Trophoblast cell (in vitro differentiated cells and primary cell): ENCODE measurements around the gene CD37.

Experiments
- DNase-seq, 2 donors: peaks; one replicate each; pipeline ENCODE4 v3.0.0-alpha.2; 2016
- H2AFZ ChIP-seq: 2 replicates; pipeline ENCODE4 v1.6.1; 2013; ENCODE audit warnings: low read length, moderate library complexity, mild to moderate bottlenecking; ENCODE audit not compliant: insufficient read depth, poor library complexity
- H2AK5ac ChIP-seq: 2 replicates; pipeline ENCODE4 v1.6.1; 2013; ENCODE audit warnings: mild to moderate bottlenecking, low read length
- H2BK120ac ChIP-seq: 2 replicates; pipeline ENCODE4 v1.6.1; 2013; ENCODE audit warnings: low read length, mild to moderate bottlenecking, moderate library complexity; ENCODE audit not compliant: insufficient read depth, poor library complexity
- H2BK12ac ChIP-seq: 2 replicates; pipeline ENCODE4 v1.6.1; 2013; ENCODE audit warnings: mild to moderate bottlenecking, low read length, moderate library complexity
- H2BK5ac ChIP-seq: 2 replicates; pipeline ENCODE4 v1.6.1; 2013; ENCODE audit warnings: low read length, low read depth, moderate library complexity, mild to moderate bottlenecking; ENCODE audit not compliant: poor library complexity
- H3K14ac ChIP-seq: 2 replicates; pipeline ENCODE4 v1.6.1; 2013; ENCODE audit warnings: mild to moderate bottlenecking, low read length
- H3K18ac ChIP-seq: 2 replicates; pipeline ENCODE4 v1.6.1; 2013; ENCODE audit warnings: mild to moderate bottlenecking, low read length
- H3K23ac ChIP-seq: 2 replicates; pipeline ENCODE4 v1.6.1; 2013; ENCODE audit warnings: low read length
- H3K27ac ChIP-seq: 2 replicates; pipeline ENCODE4 v1.5.1; 2013; ENCODE audit warnings: low read depth, mild to moderate bottlenecking, inconsistent platforms, low read length, moderate library complexity
- H3K27me3 ChIP-seq: 2 replicates; pipeline ENCODE4 v1.6.1; 2013; ENCODE audit warnings: inconsistent platforms, mild to moderate bottlenecking, low read length, moderate library complexity; ENCODE audit not compliant: insufficient read depth
- H3K36me3 ChIP-seq, 2 experiments: 1 replicate in 1 of 2; 2 replicates in 1 of 2; pipeline ENCODE4 v1.6.1; 2013; ENCODE audit warnings: low read length in 2 of 2, mild to moderate bottlenecking in 2 of 2, moderate library complexity in 1 of 2; ENCODE audit not compliant: insufficient read depth in 2 of 2, control insufficient read depth in 1 of 2
- H3K4ac ChIP-seq: 2 replicates; pipeline ENCODE4 v1.6.1; 2013; ENCODE audit warnings: low read depth, mild to moderate bottlenecking, low read length, moderate library complexity
- H3K4me1 ChIP-seq, 2 experiments: 1 replicate in 1 of 2; 2 replicates in 1 of 2; pipeline ENCODE4 v1.6.1; 2013; ENCODE audit warnings: low read length in 2 of 2, mild to moderate bottlenecking in 2 of 2, moderate library complexity in 1 of 2; ENCODE audit not compliant: insufficient read depth in 2 of 2, control insufficient read depth in 1 of 2
- H3K4me2 ChIP-seq: 2 replicates; pipeline ENCODE4 v1.6.1; 2013; ENCODE audit warnings: inconsistent platforms, mild to moderate bottlenecking, low read length, moderate library complexity
- H3K4me3 ChIP-seq: 2 replicates; pipeline ENCODE4 v1.5.1; 2013; ENCODE audit warnings: mild to moderate bottlenecking, low read depth, low read length, inconsistent platforms
- H3K79me1 ChIP-seq: one replicate; pipeline ENCODE4 v1.6.1; 2013; ENCODE audit warnings: low read length
- H3K79me2 ChIP-seq: 2 replicates; pipeline ENCODE4 v1.6.1; 2013; ENCODE audit warnings: low read length, mild to moderate bottlenecking; ENCODE audit not compliant: control insufficient read depth, insufficient read depth, poor library complexity
- H3K9ac ChIP-seq: 2 replicates; pipeline ENCODE4 v1.6.1; 2013; ENCODE audit warnings: mild to moderate bottlenecking, low read length
- H3K9me3 ChIP-seq: 2 replicates; pipeline ENCODE4 v1.6.1; 2013; ENCODE audit warnings: low read depth, mild to moderate bottlenecking, control low read depth, inconsistent platforms, low read length; ENCODE audit not compliant: insufficient read depth
- H4K12ac ChIP-seq: 2 replicates; pipeline ENCODE4 v1.6.1; 2013; ENCODE audit warnings: low read depth, mild to moderate bottlenecking, low read length, moderate library complexity
- H4K8ac ChIP-seq: 2 replicates; pipeline ENCODE4 v1.6.1; 2013; ENCODE audit warnings: low read depth, mild to moderate bottlenecking, low read length, moderate library complexity
- H4K91ac ChIP-seq: one replicate; pipeline ENCODE4 v1.6.1; 2013; ENCODE audit warnings: low read depth, mild to moderate bottlenecking, low read length, moderate library complexity
- WGBS: extraction: QIAGEN DNeasy Blood & Tissue Kit; methylation state at CpG from one replicate; pipeline ENCODE4 v1.1.7; 2013; ENCODE audit warnings: missing lambda C conversion rate; ENCODE audit not compliant: insufficient read length, insufficient coverage; ENCODE audit errors: extremely low coverage; 5-methylcytosine and 5-hydroxymethylcytosine counted together

Gene CD37

DNA sequence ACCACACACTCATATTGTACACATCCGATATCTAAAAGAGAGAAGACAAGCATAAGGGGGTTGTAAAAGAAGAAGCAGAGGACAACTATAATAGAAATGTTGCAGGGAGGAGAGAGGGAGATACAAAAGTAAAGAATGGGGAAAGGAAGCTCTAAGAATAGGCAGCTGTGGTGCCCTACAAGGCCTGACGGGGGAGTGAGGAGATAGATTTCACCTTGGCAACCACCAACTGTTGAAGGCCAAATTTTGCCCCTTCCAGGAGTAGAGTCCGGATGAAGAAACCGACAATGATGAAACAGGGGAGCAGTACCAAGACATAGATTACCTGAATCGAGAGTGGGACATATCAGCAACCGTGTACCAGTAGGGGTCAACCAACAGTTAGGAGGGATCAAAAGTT is 26.1 kb upstream of the CD37 start:
- H3K36me3 ChIP-seq, result peaks cover 14 to 17% of the 10 kb centered on the region in 2 experiments
- no peak for DNase-seq
- H3K27ac ChIP-seq, result no peak overlapping the region
- H3K9ac ChIP-seq, result no peak overlapping the region
- H4K12ac ChIP-seq, result no peak overlapping the region
- H3K27me3 ChIP-seq, result no peaks in the 10 kb centered on the region
- H3K4me3 ChIP-seq, result no peak overlapping the region
- no peak overlapping the region for H2BK120ac ChIP-seq
- H3K18ac ChIP-seq, result no peak overlapping the region
- no peak overlapping the region for H3K23ac ChIP-seq
- no peak overlapping the region for H2BK5ac ChIP-seq
- WGBS, result no CpG with 5 or more reads among the region's 6 CpGs
- H2AK5ac ChIP-seq, result no peak overlapping the region
- H3K14ac ChIP-seq, result no peak overlapping the region
- H3K79me2 ChIP-seq, result no peaks in the 10 kb centered on the region
- no peaks in the 10 kb centered on the region for H3K4me1 ChIP-seq
- no peak overlapping the region for H4K91ac ChIP-seq
- no peak overlapping the region for H2BK12ac ChIP-seq
- H3K4ac ChIP-seq, result no peak overlapping the region
- H3K79me1 ChIP-seq, result no peaks in the 10 kb centered on the region
- no peak overlapping the region for H2AFZ ChIP-seq
- no peak overlapping the region for H3K4me2 ChIP-seq
- H3K9me3 ChIP-seq, result peaks cover 5% of the 10 kb centered on the region
- H4K8ac ChIP-seq, result no peak overlapping the region

DNA sequence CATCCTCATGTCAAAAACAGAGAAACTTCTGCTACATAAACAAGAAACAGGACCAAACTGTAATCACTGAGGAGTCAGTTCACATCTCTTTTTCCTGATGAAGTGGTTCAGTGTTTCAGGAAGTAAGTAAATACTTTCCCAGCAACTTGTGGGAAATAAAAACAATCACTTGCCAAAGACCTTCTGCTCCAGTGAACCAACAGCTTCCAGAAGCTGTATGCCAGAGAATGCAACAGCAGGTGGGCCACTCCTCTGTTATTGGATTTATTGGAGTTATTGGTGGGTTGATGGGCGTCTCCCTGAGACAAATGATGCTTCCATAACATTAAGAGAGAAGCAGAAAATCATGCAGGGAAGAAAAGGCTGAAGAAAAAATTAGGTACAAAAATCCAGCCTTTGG is 20.1 kb upstream of the CD37 start:
- Histone ChIP-seq H3K14ac (no peak overlapping the region), H4K91ac (no peak overlapping the region), H3K23ac (no peak overlapping the region), H2BK12ac (no peak overlapping the region), H3K79me2 (no peaks in the 10 kb centered on the region), H3K9me3 (peaks cover 4% of the 10 kb centered on the region), H3K27me3 (no peaks in the 10 kb centered on the region), H4K12ac (no peak overlapping the region), H3K36me3 (peaks cover 9 to 11% of the 10 kb centered on the region in 2 experiments), H2BK120ac (no peak overlapping the region), H3K4me2 (no peak overlapping the region), H3K27ac (no peak overlapping the region), H4K8ac (no peak overlapping the region), H3K4ac (no peak overlapping the region), H3K18ac (no peak overlapping the region), H2AK5ac (no peak overlapping the region), H3K4me1 (no peaks in the 10 kb centered on the region), H3K4me3 (no peak overlapping the region), H3K79me1 (no peaks in the 10 kb centered on the region), H2BK5ac (no peak overlapping the region), H3K9ac (no peak overlapping the region), H2AFZ (no peak overlapping the region)
- no CpG with 5 or more reads among the region's 1 CpG for WGBS
- no peak for DNase-seq

DNA sequence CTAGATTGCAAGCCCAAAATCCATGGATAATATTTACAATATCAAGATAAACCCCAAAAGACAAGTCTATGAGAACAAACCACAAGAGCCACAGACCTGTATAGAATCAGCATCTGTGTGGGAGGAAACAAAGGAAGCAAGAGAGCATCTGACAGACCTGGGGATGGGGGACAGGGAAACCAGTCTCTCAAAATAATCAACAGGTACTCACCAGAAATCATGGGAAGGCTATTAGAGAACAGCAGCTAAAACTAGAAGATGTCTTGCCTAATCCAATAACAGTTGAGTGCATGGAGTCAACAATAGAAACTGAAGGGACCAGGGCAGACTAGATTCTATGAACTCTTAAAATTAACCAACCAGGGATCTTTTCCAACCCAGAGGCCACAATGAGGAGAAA is 18.9 kb upstream of the CD37 start:
- Histone ChIP-seq H3K27ac (no peak overlapping the region), H4K91ac (no peak overlapping the region), H4K8ac (no peak overlapping the region), H3K27me3 (no peaks in the 10 kb centered on the region), H3K14ac (no peak overlapping the region), H2BK12ac (no peak overlapping the region), H2BK120ac (no peak overlapping the region), H4K12ac (no peak overlapping the region), H3K79me2 (no peaks in the 10 kb centered on the region), H3K18ac (no peak overlapping the region), H2AFZ (no peak overlapping the region), H3K79me1 (no peaks in the 10 kb centered on the region), H2BK5ac (no peak overlapping the region), H3K36me3 (peaks cover 0 to 1% of the 10 kb centered on the region in 2 experiments), H3K4me1 (no peaks in the 10 kb centered on the region), H3K4me3 (no peak overlapping the region), H3K9me3 (no peaks in the 10 kb centered on the region), H3K4me2 (no peak overlapping the region), H2AK5ac (no peak overlapping the region), H3K23ac (no peak overlapping the region), H3K4ac (no peak overlapping the region), H3K9ac (no peak overlapping the region)
- no peak for DNase-seq

DNA sequence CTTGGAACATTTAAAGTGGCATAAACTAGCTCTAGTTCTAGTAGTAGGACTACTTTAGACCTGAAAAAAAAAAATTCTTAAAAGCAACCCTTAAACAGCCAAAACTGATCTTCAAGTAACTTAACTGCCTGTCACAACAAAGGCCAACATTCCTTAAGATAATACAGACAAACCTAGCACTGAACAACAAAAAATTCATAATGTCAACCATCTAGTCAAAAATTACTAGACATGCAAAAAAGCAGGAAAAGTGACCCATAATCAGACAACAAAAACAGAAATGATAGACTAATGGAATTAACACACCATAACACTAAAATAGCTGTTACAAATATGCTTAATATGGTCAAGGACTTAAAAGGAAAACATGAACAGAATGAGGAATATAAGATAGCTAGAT is 16.9 kb upstream of the CD37 start:
- H2BK5ac ChIP-seq, result no peak overlapping the region
- no peaks in the 10 kb centered on the region for H3K4me1 ChIP-seq
- no peak overlapping the region for H2BK12ac ChIP-seq
- H3K4ac ChIP-seq, result no peak overlapping the region
- no peak overlapping the region for H4K91ac ChIP-seq
- H3K9ac ChIP-seq, result no peak overlapping the region
- H3K4me2 ChIP-seq, result no peak overlapping the region
- H3K27me3 ChIP-seq, result no peaks in the 10 kb centered on the region
- no peak for DNase-seq
- H3K79me2 ChIP-seq, result no peaks in the 10 kb centered on the region
- H3K14ac ChIP-seq, result no peak overlapping the region
- no peak overlapping the region for H2AK5ac ChIP-seq
- H3K9me3 ChIP-seq, result peaks cover 2% of the 10 kb centered on the region
- peaks cover 1 to 2% of the 10 kb centered on the region in 2 experiments for H3K36me3 ChIP-seq
- H3K79me1 ChIP-seq, result no peaks in the 10 kb centered on the region
- H2BK120ac ChIP-seq, result no peak overlapping the region
- H3K27ac ChIP-seq, result no peak overlapping the region
- H3K18ac ChIP-seq, result no peak overlapping the region
- no peak overlapping the region for H3K23ac ChIP-seq
- H4K12ac ChIP-seq, result no peak overlapping the region
- H2AFZ ChIP-seq, result no peak overlapping the region
- H4K8ac ChIP-seq, result no peak overlapping the region
- no peak overlapping the region for H3K4me3 ChIP-seq
